ENCODE results near the gene HMGN4. TPM values are rescaled to one million over a fixed set of nuclear protein-coding genes. Genes with fewer than 3 reads are reported as not detected.
A peak's percentile ranks its signal among the peaks of the same experiment; 100 is the strongest.
"Not testable (repeated sequence)": the region's sequence is repeated elsewhere in the genome, so short reads cannot be mapped to it uniquely, and the experiment has no call there.

The HMGN4 gene
- total RNA-seq, 1 donor from 2014 or later = 74.5 TPM

GRCh38 chr6:26519359-26519758 is 18.8 kb upstream of the HMGN4 start:
- intact Hi-C loops (cut with micrococcal nuclease) = no loop called here
- H3K4me3 Mint-ChIP-seq = no peak overlapping the region

GRCh38 chr6:26520237-26520849 is 17.8 kb upstream of the HMGN4 start:
- intact Hi-C loops (cut with micrococcal nuclease) = loop anchor here (5.0 kb wide), 3 partner anchors 98 to 298 kb away; partner anchors contain the start of gene BTN3A1
- Mint-ChIP-seq H3K27me3 (peaks cover 1% of the 10 kb centered on the region), H3K27ac (peak overlapping the region; percentile 92), H3K4me3 (peak overlapping the region; percentile 80), H3K9me3 (no peaks in the 10 kb centered on the region), H3K4me1 (peaks cover 38% of the 10 kb centered on the region), H3K36me3 (ENCODE audit: low read depth) (peaks cover 13% of the 10 kb centered on the region)
- CTCF ChIA-PET = interaction anchor here (1.1 to 2.3 kb wide), 4 partner anchors 13 to 48 kb away, joined by 3 to 9 read pairs (median 8); partner anchors contain the start of gene HMGN4
- POLR2A ChIA-PET = interaction anchor here (0.6 to 5.1 kb wide), 15 partner anchors 12 to 1317 kb away, joined by 3 to 74 read pairs (median 5); partner anchors contain the start of genes BTN2A2 and HMGN4
- ATAC-seq (ENCODE audit: low read depth) (peak; percentile 11), DNase-seq (peak; percentile 25)
- TF ChIP-seq, protein P1, sequence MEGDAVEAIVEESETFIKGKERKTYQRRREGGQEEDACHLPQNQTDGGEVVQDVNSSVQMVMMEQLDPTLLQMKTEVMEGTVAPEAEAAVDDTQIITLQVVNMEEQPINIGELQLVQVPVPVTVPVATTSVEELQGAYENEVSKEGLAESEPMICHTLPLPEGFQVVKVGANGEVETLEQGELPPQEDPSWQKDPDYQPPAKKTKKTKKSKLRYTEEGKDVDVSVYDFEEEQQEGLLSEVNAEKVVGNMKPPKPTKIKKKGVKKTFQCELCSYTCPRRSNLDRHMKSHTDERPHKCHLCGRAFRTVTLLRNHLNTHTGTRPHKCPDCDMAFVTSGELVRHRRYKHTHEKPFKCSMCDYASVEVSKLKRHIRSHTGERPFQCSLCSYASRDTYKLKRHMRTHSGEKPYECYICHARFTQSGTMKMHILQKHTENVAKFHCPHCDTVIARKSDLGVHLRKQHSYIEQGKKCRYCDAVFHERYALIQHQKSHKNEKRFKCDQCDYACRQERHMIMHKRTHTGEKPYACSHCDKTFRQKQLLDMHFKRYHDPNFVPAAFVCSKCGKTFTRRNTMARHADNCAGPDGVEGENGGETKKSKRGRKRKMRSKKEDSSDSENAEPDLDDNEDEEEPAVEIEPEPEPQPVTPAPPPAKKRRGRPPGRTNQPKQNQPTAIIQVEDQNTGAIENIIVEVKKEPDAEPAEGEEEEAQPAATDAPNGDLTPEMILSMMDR (IDR thresholded peaks at IDR 0.05) = no peak

More at GRCh38 chr6:26519359-26519758, 18.8 kb upstream of the HMGN4 start:
- ChIA-PET POLR2A (interaction anchor here (1.2 to 5.1 kb wide), 4 partner anchors 13 to 45 kb away, joined by 6 to 60 read pairs (median 28); partner anchors contain the start of gene HMGN4), CTCF (no interaction called here)
- DNase-seq = no peak
- peaks cover 1% of the 10 kb centered on the region for H3K27me3 Mint-ChIP-seq
- H3K9me3 Mint-ChIP-seq = no peaks in the 10 kb centered on the region
- peaks cover 13% of the 10 kb centered on the region for H3K36me3 Mint-ChIP-seq (ENCODE audit: low read depth)
- ATAC-seq (ENCODE audit: low read depth) = no peak
- no peak overlapping the region for H3K27ac Mint-ChIP-seq
- TF ChIP-seq, protein P1 (IDR thresholded peaks at IDR 0.05) = no peak
- peaks cover 34% of the 10 kb centered on the region for H3K4me1 Mint-ChIP-seq

DNA sequence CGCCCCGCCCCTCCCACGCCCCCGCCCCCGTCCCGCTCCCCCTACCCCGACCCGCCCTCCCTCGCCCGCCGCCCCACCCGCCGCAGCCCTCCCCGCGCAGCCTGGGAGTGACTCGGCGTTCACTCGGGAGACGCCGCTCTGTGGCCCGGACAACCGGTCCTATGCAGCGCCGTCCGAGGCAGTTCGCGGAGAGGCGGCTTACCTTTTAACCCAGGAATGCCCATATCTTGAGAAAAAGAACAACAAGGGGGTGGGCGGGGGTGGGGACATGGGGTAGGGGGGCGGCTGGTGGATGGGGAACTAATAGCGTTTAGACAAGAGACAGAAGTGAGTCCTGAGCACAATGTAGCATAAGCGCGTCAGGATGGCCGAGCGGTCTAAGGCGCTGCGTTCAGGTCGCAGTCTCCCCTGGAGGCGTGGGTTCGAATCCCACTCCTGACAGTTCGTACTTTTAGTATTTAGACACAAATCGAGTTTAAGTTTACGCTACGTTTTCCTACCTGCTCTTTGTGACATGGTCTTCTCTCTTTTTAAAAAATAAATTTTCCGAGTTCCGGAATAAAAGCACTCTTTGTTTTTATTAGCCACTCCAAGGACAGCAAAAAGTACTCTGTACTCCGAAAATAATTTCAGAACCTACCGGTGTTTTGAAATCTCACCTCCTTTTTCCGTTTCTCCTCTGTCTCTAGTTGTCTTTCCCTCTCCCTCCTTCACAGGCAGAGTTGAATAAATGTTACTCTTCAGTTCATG is 17.1 kb upstream of the HMGN4 start:
- Mint-ChIP-seq H3K4me1 (peaks cover 43% of the 10 kb centered on the region), H3K36me3 (ENCODE audit: low read depth) (peaks cover 13% of the 10 kb centered on the region), H3K4me3 (peak overlapping the region; percentile 87), H3K27me3 (peaks cover 1% of the 10 kb centered on the region), H3K27ac (peak overlapping the region; percentile 92), H3K9me3 (no peaks in the 10 kb centered on the region)
- ChIA-PET CTCF (interaction anchor here (1.1 to 2.3 kb wide), 4 partner anchors 12 to 47 kb away, joined by 3 to 9 read pairs (median 8); partner anchors contain the start of gene HMGN4), POLR2A (interaction anchor here (0.6 to 5.1 kb wide), 24 partner anchors 11 to 1316 kb away, joined by 3 to 74 read pairs (median 5); partner anchors contain the start of genes BTN2A2, BTN3A3 and HMGN4)
- intact Hi-C loops (cut with micrococcal nuclease) = loop anchor here (1.0 to 5.0 kb wide), 10 partner anchors 11 to 299 kb away; partner anchors contain the start of genes BTN2A1 and BTN3A1
- TF ChIP-seq, protein P1 (IDR thresholded peaks at IDR 0.05) = no peak
- peak; percentile 78 for DNase-seq
- ATAC-seq (ENCODE audit: low read depth) = peak; percentile 72

DNA sequence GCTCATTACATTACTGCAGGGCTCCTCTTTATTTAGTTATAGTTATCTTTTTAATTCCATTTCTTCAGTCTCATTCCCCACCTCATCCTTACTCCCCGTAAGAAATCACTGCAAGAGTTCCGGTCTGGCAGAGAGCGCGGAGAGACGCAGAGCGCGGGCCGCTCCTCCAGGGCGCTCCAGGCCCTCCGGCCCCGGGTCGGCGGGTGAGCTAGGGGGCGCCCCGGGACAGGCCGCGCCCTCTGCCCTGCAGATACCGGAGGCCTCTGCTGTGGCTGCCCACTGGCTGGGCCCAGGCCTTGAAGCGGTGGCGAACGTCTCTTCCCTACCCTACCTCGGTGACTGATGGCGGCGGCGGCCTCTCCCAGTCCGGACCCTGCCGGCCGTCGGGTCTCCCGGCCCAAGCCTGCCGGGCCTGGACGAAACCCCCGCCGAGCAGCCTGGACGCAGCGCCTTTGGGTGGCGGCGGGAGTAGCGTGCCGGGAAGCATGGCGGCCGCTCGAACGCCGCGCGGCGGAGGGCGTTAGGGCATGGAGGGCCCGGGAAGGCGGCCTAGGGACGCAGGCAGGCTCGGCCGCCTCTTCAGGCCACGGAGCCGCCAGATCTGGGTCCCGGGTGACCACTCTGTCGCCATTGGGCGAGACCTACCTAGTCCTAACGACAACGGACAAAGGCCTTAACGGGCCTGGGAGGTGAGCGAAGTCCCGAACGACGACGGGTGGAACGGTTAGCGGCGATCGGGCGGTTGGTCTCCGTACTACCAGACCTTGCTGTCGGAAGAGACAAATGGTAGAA is 16.4 kb upstream of the HMGN4 start:
- intact Hi-C loops (cut with micrococcal nuclease) = loop anchor here (1.0 to 5.0 kb wide), 10 partner anchors 11 to 299 kb away; partner anchors contain the start of genes BTN2A1 and BTN3A1
- ATAC-seq (ENCODE audit: low read depth) (peak; percentile 77), DNase-seq (peak; percentile 89)
- Mint-ChIP-seq H3K4me3 (peak overlapping the region; percentile 87), H3K27me3 (peaks cover 1% of the 10 kb centered on the region), H3K27ac (peak overlapping the region; percentile 92), H3K36me3 (ENCODE audit: low read depth) (peaks cover 13% of the 10 kb centered on the region), H3K4me1 (peaks cover 43% of the 10 kb centered on the region), H3K9me3 (no peaks in the 10 kb centered on the region)
- TF ChIP-seq, protein P1 (IDR thresholded peaks at IDR 0.05) = no peak
- ChIA-PET POLR2A (interaction anchor here (0.7 to 5.1 kb wide), 22 partner anchors 10 to 398 kb away, joined by 3 to 74 read pairs (median 5); partner anchors contain the start of genes BTN2A2, BTN3A3 and HMGN4), CTCF (interaction anchor here (1.1 to 2.3 kb wide), 4 partner anchors 11 to 48 kb away, joined by 3 to 9 read pairs (median 8); partner anchors contain the start of gene HMGN4)

- peaks cover 13% of the 10 kb centered on the region for H3K36me3 Mint-ChIP-seq (ENCODE audit: low read depth)
- H3K27me3 Mint-ChIP-seq; H3K9me3 Mint-ChIP-seq; DNase-seq; ATAC-seq (ENCODE audit: low read depth): not testable (repeated sequence)
- intact Hi-C loops (cut with micrococcal nuclease) = loop anchor here (5.0 kb wide), 3 partner anchors 100 to 300 kb away; partner anchors contain the start of gene BTN3A1
- peak overlapping the region; percentile 87 for H3K4me3 Mint-ChIP-seq
- H3K27ac Mint-ChIP-seq = peak overlapping the region; percentile 92
- POLR2A ChIA-PET = interaction anchor here (0.8 to 5.1 kb wide), 8 partner anchors 9 to 362 kb away, joined by 3 to 74 read pairs (median 16); partner anchors contain the start of gene HMGN4
- H3K4me1 Mint-ChIP-seq = peaks cover 43% of the 10 kb centered on the region
- CTCF ChIA-PET = interaction anchor here (2.2 to 2.3 kb wide), 2 partner anchors 15 to 49 kb away, joined by 7 to 8 read pairs; partner anchors contain the start of gene HMGN4
Observed at GRCh38 chr6:26522486-26523228, 15.5 kb upstream of the HMGN4 start.

DNA sequence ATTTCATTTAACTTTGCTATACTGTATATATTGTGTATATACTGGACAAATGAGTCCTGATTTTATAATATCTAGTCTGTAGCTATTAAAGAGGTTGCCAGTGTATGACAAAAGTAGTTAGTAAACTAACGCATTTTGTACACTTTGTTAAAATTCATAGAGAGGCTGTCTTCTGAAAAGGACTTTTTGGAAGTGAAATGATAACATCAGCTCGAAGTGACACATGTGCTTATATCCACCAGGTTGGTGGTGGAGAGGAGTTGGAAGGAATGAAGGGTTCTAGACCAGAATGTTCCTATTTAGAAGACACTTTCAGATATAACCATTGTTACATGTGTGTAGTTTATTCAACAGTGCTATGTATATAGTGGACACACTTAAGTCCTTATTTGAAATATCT is 13.9 kb upstream of the HMGN4 start:
- ChIA-PET CTCF (interaction anchor here (0.8 kb wide), 1 partner anchor 11 kb away, joined by 3 read pairs; no protein-coding TSS in a partner anchor), POLR2A (interaction anchor here (0.6 kb wide), 1 partner anchor 364 kb away, joined by 11 read pairs; no protein-coding TSS in a partner anchor)
- intact Hi-C loops (cut with micrococcal nuclease) = loop anchor here (5.0 kb wide), 3 partner anchors 102 to 302 kb away; partner anchors contain the start of gene BTN3A1
- peaks cover 13% of the 10 kb centered on the region for H3K36me3 Mint-ChIP-seq (ENCODE audit: low read depth)
- H3K27ac Mint-ChIP-seq; ATAC-seq (ENCODE audit: low read depth); DNase-seq; H3K27me3 Mint-ChIP-seq; H3K4me3 Mint-ChIP-seq; H3K9me3 Mint-ChIP-seq: not testable (repeated sequence)
- peaks cover 44% of the 10 kb centered on the region for H3K4me1 Mint-ChIP-seq

Data from activated B cell treated with CpG ODN at 0.5 μM for 24 hours (primary cell).